ENCODE measurements around the gene ENOX2.

Gene ENOX2

DNA sequence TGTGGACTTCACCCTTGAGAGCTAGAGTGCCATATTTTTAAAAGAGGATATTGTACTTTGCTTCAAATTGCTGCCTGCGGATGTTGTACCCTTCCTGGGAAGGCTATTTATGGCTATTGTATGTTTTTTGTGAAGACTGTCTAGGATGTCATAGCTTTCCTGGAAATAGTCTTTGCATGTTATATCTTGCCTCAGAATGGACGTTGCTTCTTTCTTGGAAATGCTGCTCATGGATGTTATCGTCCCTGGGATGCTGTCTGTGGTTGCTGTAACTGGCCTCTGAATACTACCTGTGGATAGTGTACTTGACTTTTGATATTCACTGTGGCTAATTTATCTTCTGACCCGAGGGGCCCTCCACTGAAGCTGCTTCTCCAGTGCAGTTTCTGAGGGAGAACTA is 146.8 kb downstream of the ENOX2 start:
- Histone ChIP-seq H3K36me3 (ENCODE audit: control insufficient read depth, insufficient read depth, low read length) (no peaks in the 10 kb centered on the region), H3K4me1 (ENCODE audit: control insufficient read depth, insufficient read depth, low read length) (no peaks in the 10 kb centered on the region), H3K9ac (ENCODE audit: low read depth, low read length) (no peak overlapping the region), H3K4me3 (ENCODE audit: low read depth, low read length) (no peak overlapping the region), H3K27ac (ENCODE audit: low read depth, low read length) (no peak overlapping the region), H3K9me3 (ENCODE audit: control insufficient read depth, insufficient read depth, low read length) (no peaks in the 10 kb centered on the region), H3K27me3 (ENCODE audit: control insufficient read depth, insufficient read depth, low read length) (peaks cover 6% of the 10 kb centered on the region; the same call in 1 of the 2 replicates)

DNA sequence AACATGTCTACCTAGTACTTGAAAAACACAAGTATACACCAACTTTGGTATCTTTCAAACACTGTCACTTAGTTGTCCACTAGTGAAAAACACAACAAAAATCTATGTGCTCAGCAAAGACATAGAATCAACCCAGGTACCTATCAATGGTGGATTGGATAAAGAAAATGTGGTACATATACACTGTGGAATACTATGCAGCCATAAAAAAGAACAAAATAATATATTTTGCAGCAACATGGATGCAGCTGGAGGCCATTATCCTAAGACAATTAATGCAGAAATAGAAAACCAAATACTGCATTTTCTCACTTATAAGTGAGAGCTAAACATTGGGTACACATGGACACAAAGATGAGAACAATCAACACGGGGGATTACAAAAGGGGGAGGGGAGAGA is 148.7 kb downstream of the ENOX2 start:
- no peak overlapping the region for H3K27ac ChIP-seq (ENCODE audit: low read depth, low read length)
- peaks cover 6% of the 10 kb centered on the region; the same call in 1 of the 2 replicates for H3K27me3 ChIP-seq (ENCODE audit: control insufficient read depth, insufficient read depth, low read length)
- H3K9ac ChIP-seq (ENCODE audit: low read depth, low read length), result no peak overlapping the region
- no peaks in the 10 kb centered on the region for H3K9me3 ChIP-seq (ENCODE audit: control insufficient read depth, insufficient read depth, low read length)
- H3K36me3 ChIP-seq (ENCODE audit: control insufficient read depth, insufficient read depth, low read length), result no peaks in the 10 kb centered on the region
- H3K4me1 ChIP-seq (ENCODE audit: control insufficient read depth, insufficient read depth, low read length), result 0 out of 2 replicates have a peak, but pooled peaks cover 4% of the 10 kb centered on the region
- H3K4me3 ChIP-seq (ENCODE audit: low read depth, low read length), result no peak overlapping the region

DNA sequence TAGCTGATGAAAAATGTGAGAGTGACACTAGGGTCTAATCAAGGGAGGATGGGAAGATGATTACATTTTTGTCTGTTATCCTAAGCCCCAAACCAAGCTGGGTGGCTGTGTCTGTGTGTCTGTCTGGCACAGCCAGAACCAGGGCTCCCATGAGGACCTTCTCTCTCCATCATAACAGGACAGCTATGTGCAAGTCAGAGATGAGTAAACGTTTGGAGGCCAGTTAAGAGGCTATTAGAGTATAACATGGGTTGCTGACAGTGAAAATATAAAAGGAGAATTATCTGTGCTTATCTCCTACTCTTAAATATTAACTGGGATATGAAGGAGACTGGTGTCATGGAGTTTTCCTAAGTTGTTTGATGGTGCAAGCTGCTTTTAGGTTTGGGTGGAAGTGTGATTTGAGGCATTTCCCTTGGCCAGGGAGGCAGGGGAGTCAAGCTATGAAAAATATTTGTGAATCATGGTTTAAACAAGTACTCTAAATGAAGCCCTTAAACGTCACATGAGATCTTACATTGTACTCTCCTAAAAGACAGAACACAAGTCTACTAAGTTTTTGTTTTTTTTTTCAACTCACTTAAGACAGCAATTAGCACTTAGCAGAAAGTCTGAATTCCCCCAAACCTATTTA is 156.2 kb downstream of the ENOX2 start:
- H3K4me1 ChIP-seq (ENCODE audit: control insufficient read depth, insufficient read depth, low read length), result 0 out of 2 replicates have a peak, but pooled peaks cover 11% of the 10 kb centered on the region
- no peak overlapping the region for H3K9ac ChIP-seq (ENCODE audit: low read depth, low read length)
- no peaks in the 10 kb centered on the region for H3K9me3 ChIP-seq (ENCODE audit: control insufficient read depth, insufficient read depth, low read length)
- H3K36me3 ChIP-seq (ENCODE audit: control insufficient read depth, insufficient read depth, low read length), result no peaks in the 10 kb centered on the region
- H3K27ac ChIP-seq (ENCODE audit: low read depth, low read length), result no peak overlapping the region
- H3K4me3 ChIP-seq (ENCODE audit: low read depth, low read length), result no peak overlapping the region
- H3K27me3 ChIP-seq (ENCODE audit: control insufficient read depth, insufficient read depth, low read length), result no peaks in the 10 kb centered on the region

DNA sequence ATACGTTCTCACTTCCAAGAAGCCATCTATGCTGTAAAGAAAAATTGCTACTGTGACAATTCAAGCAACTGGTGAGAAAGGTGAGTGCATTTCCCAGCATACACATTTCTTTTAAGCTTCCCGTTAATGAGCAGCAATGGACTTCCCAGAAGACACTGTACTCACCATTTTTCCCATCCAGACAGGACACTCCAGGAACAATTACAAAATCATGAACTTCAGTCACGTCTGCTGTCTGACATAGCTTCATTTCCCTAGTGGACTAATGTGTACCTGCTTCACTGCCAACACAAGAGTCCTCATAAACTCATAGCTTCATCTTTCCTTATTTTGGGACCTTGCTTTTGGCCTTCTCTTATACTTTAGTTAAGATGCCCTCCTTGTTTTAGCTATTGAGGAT is 156.9 kb downstream of the ENOX2 start:
- Histone ChIP-seq H3K4me3 (ENCODE audit: low read depth, low read length) (no peak overlapping the region), H3K9ac (ENCODE audit: low read depth, low read length) (no peak overlapping the region), H3K27ac (ENCODE audit: low read depth, low read length) (no peak overlapping the region), H3K36me3 (ENCODE audit: control insufficient read depth, insufficient read depth, low read length) (no peaks in the 10 kb centered on the region), H3K4me1 (ENCODE audit: control insufficient read depth, insufficient read depth, low read length) (peaks cover 14% of the 10 kb centered on the region; the same call in 1 of the 2 replicates), H3K27me3 (ENCODE audit: control insufficient read depth, insufficient read depth, low read length) (no peaks in the 10 kb centered on the region), H3K9me3 (ENCODE audit: control insufficient read depth, insufficient read depth, low read length) (no peaks in the 10 kb centered on the region)

DNA sequence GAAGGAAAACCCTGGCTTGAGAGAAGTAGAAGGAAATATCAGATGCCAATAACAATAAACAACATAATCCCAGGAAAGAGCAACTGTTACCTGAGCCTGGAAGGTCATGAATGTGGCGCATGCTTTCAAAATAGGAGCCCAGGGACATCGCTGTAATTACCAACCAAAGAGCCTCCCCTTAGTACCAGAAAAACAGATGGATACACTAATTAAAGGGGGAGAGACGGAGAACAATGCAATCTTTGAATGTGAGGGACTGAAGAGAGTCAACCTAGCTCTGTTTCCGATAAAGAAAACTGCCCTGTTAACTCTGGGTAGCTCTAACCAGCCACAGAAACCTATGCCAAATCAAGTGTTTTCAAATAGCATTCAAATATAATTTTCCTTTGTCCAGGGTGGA is 161.4 kb downstream of the ENOX2 start:
- Histone ChIP-seq H3K27me3 (ENCODE audit: control insufficient read depth, insufficient read depth, low read length) (peaks cover 24% of the 10 kb centered on the region), H3K27ac (ENCODE audit: low read depth, low read length) (no peak overlapping the region), H3K36me3 (ENCODE audit: control insufficient read depth, insufficient read depth, low read length) (no peaks in the 10 kb centered on the region), H3K4me3 (ENCODE audit: low read depth, low read length) (no peak overlapping the region), H3K4me1 (ENCODE audit: control insufficient read depth, insufficient read depth, low read length) (peaks cover 26% of the 10 kb centered on the region), H3K9me3 (ENCODE audit: control insufficient read depth, insufficient read depth, low read length) (no peaks in the 10 kb centered on the region), H3K9ac (ENCODE audit: low read depth, low read length) (no peak overlapping the region)

DNA sequence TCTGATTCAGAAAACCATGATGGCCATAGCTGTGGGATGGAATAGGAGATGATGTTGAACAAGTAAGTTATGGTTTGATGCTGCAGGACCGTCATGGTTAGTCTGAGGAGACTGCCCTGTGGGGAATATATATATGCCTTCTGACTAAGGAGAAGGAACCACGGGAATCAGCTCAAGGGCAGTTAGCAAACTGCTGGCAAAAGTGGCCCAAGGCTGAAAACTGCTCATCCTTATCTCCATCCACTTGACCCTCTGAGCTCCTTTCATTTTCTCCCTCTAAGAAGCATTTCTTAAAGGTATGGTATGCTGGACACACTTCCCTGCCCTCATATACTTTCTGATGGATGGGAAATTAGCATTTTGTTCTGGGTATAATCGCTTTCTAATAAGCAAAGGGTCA is 161.9 kb downstream of the ENOX2 start:
- Histone ChIP-seq H3K36me3 (ENCODE audit: control insufficient read depth, insufficient read depth, low read length) (no peaks in the 10 kb centered on the region), H3K4me1 (ENCODE audit: control insufficient read depth, insufficient read depth, low read length) (peaks cover 26% of the 10 kb centered on the region)

DNA sequence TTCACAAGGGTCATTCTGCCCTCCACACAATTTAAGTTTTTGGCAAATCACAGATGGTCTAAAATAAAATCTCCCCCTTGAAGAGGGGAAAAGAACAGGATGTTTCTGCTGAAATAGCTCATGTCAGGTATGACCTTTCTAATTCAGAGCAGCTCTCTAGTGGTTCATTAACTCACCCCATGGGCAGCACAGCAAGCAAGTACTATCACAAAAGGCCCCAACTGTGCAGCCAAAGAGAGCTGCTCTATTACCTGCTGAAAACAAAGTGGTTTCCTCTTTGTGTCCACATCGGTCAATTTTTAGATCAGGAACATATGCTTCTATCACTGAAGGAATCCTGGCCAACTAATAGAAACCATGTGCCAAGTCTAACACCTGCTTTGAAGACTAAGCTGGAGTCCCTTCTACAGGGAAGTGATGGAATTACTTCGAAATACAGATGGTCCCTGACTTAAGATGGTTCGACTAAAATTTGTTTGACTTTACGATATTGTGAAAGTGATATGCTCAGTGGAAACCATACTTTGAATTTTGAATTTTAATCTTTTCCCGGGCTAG is 164.3 kb downstream of the ENOX2 start:
- Histone ChIP-seq H3K9me3 (ENCODE audit: control insufficient read depth, insufficient read depth, low read length) (no peaks in the 10 kb centered on the region), H3K4me1 (ENCODE audit: control insufficient read depth, insufficient read depth, low read length) (peaks cover 45% of the 10 kb centered on the region), H3K9ac (ENCODE audit: low read depth, low read length) (no peak overlapping the region), H3K27me3 (ENCODE audit: control insufficient read depth, insufficient read depth, low read length) (peaks cover 27% of the 10 kb centered on the region), H3K4me3 (ENCODE audit: low read depth, low read length) (peak overlapping the region; percentile 20; the same call in 1 of the 2 replicates), H3K27ac (ENCODE audit: low read depth, low read length) (no peak overlapping the region), H3K36me3 (ENCODE audit: control insufficient read depth, insufficient read depth, low read length) (no peaks in the 10 kb centered on the region)

More for the DNA sequence above, 161.9 kb downstream of the ENOX2 start:
- Histone ChIP-seq H3K4me3 (ENCODE audit: low read depth, low read length) (no peak overlapping the region), H3K27ac (ENCODE audit: low read depth, low read length) (no peak overlapping the region), H3K9me3 (ENCODE audit: control insufficient read depth, insufficient read depth, low read length) (no peaks in the 10 kb centered on the region), H3K9ac (ENCODE audit: low read depth, low read length) (no peak overlapping the region), H3K27me3 (ENCODE audit: control insufficient read depth, insufficient read depth, low read length) (peaks cover 27% of the 10 kb centered on the region)

DNA sequence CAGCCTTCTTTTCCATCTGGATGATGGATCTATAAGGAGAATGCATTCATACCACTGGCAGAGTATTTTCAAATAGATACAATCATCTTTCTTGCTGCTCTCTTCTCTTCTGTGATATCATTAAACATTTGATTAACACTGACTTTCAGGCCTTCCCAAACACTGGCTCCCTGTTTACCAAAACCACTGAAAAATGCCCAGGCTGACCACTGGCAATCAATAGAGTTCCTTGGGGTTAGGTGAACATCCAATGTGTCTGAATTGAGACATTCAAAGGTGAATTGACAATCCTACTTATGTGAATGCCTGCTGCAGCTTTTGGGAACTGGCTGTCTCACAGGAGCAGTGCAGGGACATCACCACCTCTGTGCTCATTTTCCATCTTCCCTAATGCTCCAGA is 168.3 kb downstream of the ENOX2 start:
- H3K9ac ChIP-seq (ENCODE audit: low read depth, low read length), result no peak overlapping the region
- peaks cover 14% of the 10 kb centered on the region for H3K9me3 ChIP-seq (ENCODE audit: control insufficient read depth, insufficient read depth, low read length)
- H3K4me3 ChIP-seq (ENCODE audit: low read depth, low read length), result peak overlapping the region; percentile 36; the same call in 1 of the 2 replicates
- no peak overlapping the region for H3K27ac ChIP-seq (ENCODE audit: low read depth, low read length)
- peaks cover 42% of the 10 kb centered on the region for H3K4me1 ChIP-seq (ENCODE audit: control insufficient read depth, insufficient read depth, low read length)
- no peaks in the 10 kb centered on the region for H3K36me3 ChIP-seq (ENCODE audit: control insufficient read depth, insufficient read depth, low read length)
- peaks cover 27% of the 10 kb centered on the region for H3K27me3 ChIP-seq (ENCODE audit: control insufficient read depth, insufficient read depth, low read length)

DNA sequence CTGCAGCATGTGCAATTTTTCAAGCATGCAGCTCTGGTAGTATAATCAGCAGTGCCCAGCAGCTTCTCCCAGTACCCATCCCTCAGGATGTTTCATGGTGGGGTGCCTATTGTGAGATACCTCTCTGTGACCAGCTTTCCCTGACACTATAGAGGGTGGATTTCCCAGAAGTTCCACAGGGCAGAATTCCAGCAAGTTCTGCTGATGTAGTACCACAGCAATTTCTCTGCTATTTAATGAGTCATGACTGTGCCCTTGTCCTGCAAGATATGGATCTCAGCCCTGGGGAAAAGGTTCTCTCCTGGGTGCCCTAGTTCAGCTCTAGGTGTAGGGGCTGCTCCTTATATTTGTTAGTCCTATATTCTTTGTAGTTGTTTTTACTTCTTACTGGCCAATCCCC is 174.8 kb downstream of the ENOX2 start:
- Histone ChIP-seq H3K9me3 (ENCODE audit: control insufficient read depth, insufficient read depth, low read length) (peaks cover 28% of the 10 kb centered on the region), H3K4me3 (ENCODE audit: low read depth, low read length) (no peak overlapping the region), H3K36me3 (ENCODE audit: control insufficient read depth, insufficient read depth, low read length) (no peaks in the 10 kb centered on the region), H3K27me3 (ENCODE audit: control insufficient read depth, insufficient read depth, low read length) (0 out of 2 replicates have a peak, but pooled peaks cover 4% of the 10 kb centered on the region), H3K4me1 (ENCODE audit: control insufficient read depth, insufficient read depth, low read length) (no peaks in the 10 kb centered on the region), H3K9ac (ENCODE audit: low read depth, low read length) (no peak overlapping the region), H3K27ac (ENCODE audit: low read depth, low read length) (no peak overlapping the region)

DNA sequence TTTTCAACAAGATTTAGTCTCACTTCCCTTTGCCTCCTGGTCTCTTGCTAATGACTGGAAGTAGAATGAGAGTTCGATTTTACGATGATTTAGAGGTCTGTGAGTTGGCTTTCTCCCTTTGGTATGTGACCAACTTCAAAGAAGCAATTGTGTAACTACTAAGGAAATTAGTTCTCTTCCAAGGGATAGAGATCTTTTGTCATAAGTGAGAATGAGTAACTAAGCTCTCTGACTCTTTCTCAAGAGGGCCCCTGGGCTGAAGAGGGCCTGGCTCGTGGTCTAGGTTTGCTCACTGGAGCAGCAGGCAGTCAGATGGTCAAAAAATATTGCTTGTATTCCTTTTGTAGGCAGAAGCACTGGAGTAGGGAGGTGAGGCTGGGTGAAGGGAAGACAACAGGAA is 176.3 kb downstream of the ENOX2 start:
- Histone ChIP-seq H3K27ac (ENCODE audit: low read depth, low read length) (no peak overlapping the region), H3K9me3 (ENCODE audit: control insufficient read depth, insufficient read depth, low read length) (peaks cover 18% of the 10 kb centered on the region), H3K4me3 (ENCODE audit: low read depth, low read length) (no peak overlapping the region), H3K4me1 (ENCODE audit: control insufficient read depth, insufficient read depth, low read length) (no peaks in the 10 kb centered on the region), H3K27me3 (ENCODE audit: control insufficient read depth, insufficient read depth, low read length) (peaks cover 9% of the 10 kb centered on the region; the same call in 1 of the 2 replicates), H3K36me3 (ENCODE audit: control insufficient read depth, insufficient read depth, low read length) (no peaks in the 10 kb centered on the region), H3K9ac (ENCODE audit: low read depth, low read length) (no peak overlapping the region)

DNA sequence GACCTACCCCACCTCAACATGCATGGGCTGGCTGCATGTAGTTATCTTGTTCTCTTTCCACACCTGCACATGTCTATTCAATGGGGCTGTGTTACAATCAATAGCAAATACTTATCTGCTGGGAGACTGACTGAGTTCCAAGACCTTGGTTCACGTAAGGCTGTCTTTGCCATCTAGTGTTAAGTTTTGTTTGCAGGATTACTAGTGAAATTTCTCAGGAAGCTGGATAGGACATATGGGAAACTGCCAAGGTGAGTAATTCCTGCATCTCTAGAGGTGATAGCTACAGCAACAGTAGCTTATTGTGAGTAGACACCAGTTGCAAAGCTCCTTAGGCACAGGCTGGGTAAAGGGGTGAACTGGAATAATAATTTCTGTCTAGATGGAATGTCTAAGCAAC is 177.5 kb downstream of the ENOX2 start:
- H3K9ac ChIP-seq (ENCODE audit: low read depth, low read length), result no peak overlapping the region
- peaks cover 17% of the 10 kb centered on the region; the same call in 1 of the 2 replicates for H3K27me3 ChIP-seq (ENCODE audit: control insufficient read depth, insufficient read depth, low read length)
- H3K9me3 ChIP-seq (ENCODE audit: control insufficient read depth, insufficient read depth, low read length), result peaks cover 16% of the 10 kb centered on the region
- no peaks in the 10 kb centered on the region for H3K4me1 ChIP-seq (ENCODE audit: control insufficient read depth, insufficient read depth, low read length)
- H3K4me3 ChIP-seq (ENCODE audit: low read depth, low read length), result no peak overlapping the region
- H3K27ac ChIP-seq (ENCODE audit: low read depth, low read length), result no peak overlapping the region
- H3K36me3 ChIP-seq (ENCODE audit: control insufficient read depth, insufficient read depth, low read length), result no peaks in the 10 kb centered on the region
